Dermis blood vessel endothelial cell (primary cell): ENCODE measurements around the gene ZNF300. TPM values are rescaled to one million over a fixed set of nuclear protein-coding genes. Genes with fewer than 3 reads are reported as not detected.
"Not testable (repeated sequence)": the region's sequence is repeated elsewhere in the genome, so short reads cannot be mapped to it uniquely, and the experiment has no call there.

Experiments used
- DNase-seq: peaks from one replicate; pipeline ENCODE4 v3.0.0; 2010
- total RNA-seq: library from RNA; depleted of rRNA; stranded (reverse); fragments of >200 nt; gene quantifications from 2 replicates; pipeline ENCODE4 v1.2.3, GENCODE V29; 2014

Gene ZNF300
- total RNA-seq, 1 donor from 2014 or later, result 6.5 TPM

DNA sequence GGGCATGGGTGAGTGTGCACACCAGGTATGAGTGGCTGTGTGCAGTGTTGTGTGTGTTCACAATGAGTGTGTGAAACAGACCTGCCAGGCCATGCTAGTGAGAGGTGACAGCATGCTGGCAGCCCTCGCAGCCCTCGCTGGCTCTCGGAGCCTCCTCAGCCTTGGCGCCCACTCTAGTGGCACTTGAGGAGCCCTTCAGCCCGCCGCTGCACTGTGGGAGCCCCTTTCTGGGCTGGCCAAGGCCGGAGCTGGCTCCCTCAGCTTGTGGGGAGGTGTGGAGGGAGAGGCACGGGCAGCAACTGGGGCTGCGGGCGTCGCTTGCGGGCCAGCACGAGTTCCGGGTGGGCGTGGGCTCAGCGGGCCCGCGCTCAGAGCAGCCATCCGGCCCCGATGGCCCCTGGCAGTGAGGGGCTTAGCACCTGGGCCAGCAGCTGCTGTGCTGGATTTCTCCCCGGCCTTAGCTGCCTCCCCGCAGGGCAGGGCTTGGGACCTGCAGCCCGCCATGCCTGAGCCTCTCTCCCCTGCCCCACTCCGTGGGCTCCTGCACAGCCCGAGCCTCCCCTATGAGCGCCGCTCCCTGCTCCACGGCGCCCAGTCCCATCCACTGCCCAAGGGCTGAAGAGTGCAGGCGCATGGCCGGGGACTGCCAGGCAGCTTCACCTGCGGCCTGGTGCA is 59.5 kb downstream of the ZNF300 start:
- DNase-seq, result not testable (repeated sequence)

Other genes starting within 250 kb of the ZNF300 start
- 0.17 and 0.37 TPM in 2 replicates for gene MYOZ3, start 243.7 kb downstream of the ZNF300 start, total RNA-seq
- gene RBM22, start 203.9 kb downstream of the ZNF300 start, total RNA-seq, result 31.3 and 35.9 TPM in 2 replicates
- gene DCTN4, start 146.0 kb downstream of the ZNF300 start, total RNA-seq, result 33.7 and 48.0 TPM in 2 replicates
- 3.5 and 4.1 TPM in 2 replicates for gene SMIM3, start 126.2 kb downstream of the ZNF300 start, total RNA-seq
- not detected in 2 replicates for gene IRGM, start 58.5 kb downstream of the ZNF300 start, total RNA-seq
- 16.8 and 22.8 TPM in 2 replicates for gene GPX3, start 115.6 kb upstream of the ZNF300 start, total RNA-seq
- 104 and 148 TPM in 2 replicates for gene TNIP1, start 176.1 kb upstream of the ZNF300 start, total RNA-seq